HG03571 (cell line): Measurements from ENCODE around the gene RLF.

Experiments used
- ATAC-seq: cut with Tn5 transposase; IDR thresholded peaks from one replicate; pipeline ENCODE4 v1.9.1; 2021; ENCODE audit not compliant: unreplicated experiment

Gene RLF

DNA sequence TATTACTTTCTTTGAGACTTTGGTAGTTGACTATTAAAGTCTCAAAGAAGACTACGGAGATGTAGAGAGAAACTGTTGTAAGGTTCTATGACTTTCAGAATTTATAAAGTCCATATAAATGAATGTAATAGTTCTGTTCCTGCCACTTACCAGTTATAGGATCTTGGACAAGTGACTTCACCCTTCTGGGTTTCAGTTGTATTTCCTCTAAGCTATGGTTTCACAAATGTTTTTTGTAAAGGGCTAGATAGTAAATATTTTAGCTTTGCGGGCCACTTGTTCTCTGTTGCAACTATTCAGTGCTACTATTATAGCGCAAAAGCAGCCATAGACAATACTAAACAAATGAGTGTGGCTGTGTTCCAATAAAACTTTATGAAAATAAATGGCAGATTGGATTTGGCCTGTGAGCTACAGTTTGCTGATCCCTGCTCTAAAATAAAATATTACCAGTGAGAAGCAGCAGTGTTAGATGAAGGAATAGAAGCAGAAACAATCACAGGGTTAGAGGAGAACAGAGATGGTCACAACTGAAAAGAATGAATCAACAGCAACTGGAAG, 111.5 kb downstream of the RLF start:
- ATAC-seq = no peak

DNA sequence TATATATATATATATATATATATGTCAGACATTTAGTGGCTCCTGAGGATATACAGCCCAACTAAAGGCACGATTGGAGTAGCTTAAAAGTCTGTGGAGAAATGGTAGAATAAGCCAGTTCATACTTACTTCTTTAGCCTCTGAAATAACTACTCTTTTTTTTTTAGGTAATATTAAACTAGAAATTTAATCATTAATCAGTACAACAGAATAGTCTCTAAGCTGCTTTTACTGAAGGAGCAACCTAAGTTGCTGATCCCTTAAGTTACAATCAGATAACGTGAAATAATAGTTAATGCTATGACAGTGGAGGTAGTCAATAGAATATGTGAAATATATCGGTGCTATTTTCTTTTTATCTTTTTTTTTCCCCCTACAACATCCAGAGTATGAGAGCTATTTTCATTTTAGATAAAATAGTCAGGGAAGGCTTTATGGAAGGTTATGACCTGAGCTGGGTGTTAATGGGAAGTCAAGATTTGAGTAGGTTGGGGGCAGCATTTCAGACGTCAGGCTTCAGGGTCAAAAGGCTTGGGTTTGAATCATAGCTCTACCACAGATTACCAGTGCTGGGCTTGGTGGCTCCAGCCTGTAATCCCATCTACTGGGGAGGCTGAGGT, 112.5 kb downstream of the RLF start:
- ATAC-seq = no peak

DNA sequence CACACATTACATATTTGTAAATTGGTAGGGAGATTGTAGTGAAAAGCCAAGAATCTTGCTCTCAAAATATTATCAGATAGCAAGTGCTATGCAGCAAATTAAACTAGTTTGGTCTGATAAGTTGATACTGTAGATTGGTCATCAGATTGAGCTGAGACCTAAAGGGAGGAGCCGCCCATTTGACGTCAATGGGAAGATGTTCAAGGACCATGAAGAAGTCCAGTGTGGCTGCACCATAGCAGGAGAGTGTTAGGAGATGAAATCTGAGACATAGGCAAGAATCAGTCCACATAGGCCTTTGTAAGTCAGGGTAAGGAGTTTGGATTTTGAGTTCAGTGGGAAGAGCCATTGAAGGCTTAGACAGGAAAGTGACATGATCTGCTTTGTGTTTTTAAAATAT, 113.1 kb downstream of the RLF start:
- ATAC-seq = no peak

DNA sequence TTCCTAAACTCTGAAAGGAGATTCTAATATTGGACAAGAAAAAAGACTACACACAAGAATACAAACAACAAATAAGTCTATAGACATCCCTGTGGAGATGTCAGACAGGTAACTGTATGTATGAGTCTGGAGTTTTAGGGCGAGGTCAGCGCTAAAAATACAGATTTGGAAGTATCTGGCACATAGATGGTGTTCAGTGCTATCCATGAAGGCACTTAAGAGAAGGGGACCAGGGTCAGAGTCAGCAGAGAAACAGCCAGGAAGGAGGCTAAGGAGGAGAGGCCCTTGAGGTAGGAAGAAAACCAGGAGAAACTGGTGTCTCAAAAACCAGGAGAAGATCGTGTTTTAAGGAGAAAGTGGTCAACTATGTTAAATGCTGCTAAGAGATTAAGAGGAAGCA, 114.9 kb downstream of the RLF start:
- no peak for ATAC-seq

DNA sequence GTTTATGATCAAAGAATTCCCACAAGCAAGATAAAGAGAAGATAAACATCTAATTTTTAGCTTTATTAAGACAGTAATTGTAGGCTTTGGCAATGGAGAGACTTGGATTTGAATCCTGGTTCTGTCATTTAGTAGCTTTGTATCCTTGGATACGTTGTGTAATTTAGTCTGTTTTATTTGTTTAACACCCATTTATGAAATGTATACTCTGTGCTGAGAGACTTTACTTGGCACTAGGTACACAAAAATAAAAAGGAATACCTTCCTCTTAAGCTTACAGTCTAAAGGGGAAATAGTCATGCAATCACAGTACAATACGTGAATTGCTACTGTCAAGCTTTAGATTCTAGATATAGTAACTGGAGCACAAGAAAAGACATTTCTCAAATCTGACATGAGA, 120.7 kb downstream of the RLF start:
- ATAC-seq = no peak
